Lower lobe of right lung (tissue), 2 donors: ENCODE results near the gene RFC4. TPM values are rescaled to one million over a fixed set of nuclear protein-coding genes. Genes with fewer than 3 reads are reported as not detected.

Source experiments
- ATAC-seq, 2 donors: fragments of 200-7000 bp; cut with Tn5 transposase; one replicate each; pipeline ENCODE4 v1.9.1; 2020 to 2022; ENCODE audit warnings: mild to moderate bottlenecking in 2 of 2, moderate library complexity in 2 of 2
- DNase-seq: peaks from one replicate; pipeline ENCODE4 v3.0.0-alpha.2; 2020
- H3K27ac ChIP-seq: fragments of 200-600 bp; one replicate; pipeline ENCODE4 v1.8.0; 2022
- H3K27me3 ChIP-seq: fragments of 200-600 bp; one replicate; pipeline ENCODE4 v1.8.0; 2022; ENCODE audit warnings: low read depth
- H3K36me3 ChIP-seq: fragments of 200-600 bp; one replicate; pipeline ENCODE4 v1.8.0; 2022; ENCODE audit warnings: mild to moderate bottlenecking
- H3K4me1 ChIP-seq: fragments of 200-600 bp; one replicate; pipeline ENCODE4 v1.8.0; 2022
- H3K4me3 ChIP-seq: fragments of 200-600 bp; one replicate; pipeline ENCODE4 v1.8.0; 2022; ENCODE audit warnings: mild to moderate bottlenecking
- H3K9me3 ChIP-seq: fragments of 200-600 bp; one replicate; pipeline ENCODE4 v1.8.0; 2022
- intact Hi-C: fragments of 100-400 bp; cut with DNase I; formaldehyde crosslinking; loops from one replicate; pipeline ENCODE4 v1.11.0; 2022
- total RNA-seq: library from RNA; stranded (reverse); fragmentation: NEBNext Ultra II Directional; extraction: Animal tissue kit (Norgen Biotek cat#: 25700); gene quantifications from one replicate; pipeline ENCODE4 v1.2.1, GENCODE V29; 2021
- TF ChIP-seq, protein P1 (sequence below): fragments of 200-600 bp; IDR thresholded peaks from one replicate; pipeline ENCODE4 v1.8.0; 2022; ENCODE audit warnings: antibody characterized with exemption, mild to moderate bottlenecking
- donor health status: DM: no; HTN: yes; CAD: no; lungs with severe emphysema.

RFC4 gene
- total RNA-seq, 1 donor from 2014 or later: 8.4 TPM

DNA sequence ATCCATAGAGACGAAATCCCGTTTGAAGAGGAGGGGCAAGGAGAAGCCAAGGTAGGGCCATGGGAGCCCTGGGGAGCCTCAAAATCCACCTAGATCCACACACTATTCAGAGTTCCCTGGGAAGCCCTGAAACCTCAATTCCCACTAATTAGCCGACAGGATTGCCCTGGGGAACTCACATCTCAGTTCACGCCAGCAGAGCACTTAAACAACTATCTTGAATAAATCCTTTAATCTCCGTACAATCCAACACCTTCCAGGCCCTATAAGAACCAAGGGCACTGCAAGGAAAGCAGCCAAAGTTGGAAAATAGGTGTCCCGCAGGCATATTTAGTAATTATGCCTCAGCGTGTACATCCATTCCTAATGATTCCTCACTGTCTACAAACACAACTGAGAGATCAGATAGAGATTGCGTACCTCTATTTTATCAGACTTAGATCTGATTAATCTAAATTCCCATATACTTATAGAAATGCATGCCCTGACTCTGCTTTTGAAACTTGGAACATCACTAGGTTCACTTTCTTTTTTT, 48.5 kb downstream of the RFC4 start:
- no peak overlapping the region for H3K27ac ChIP-seq
- H3K36me3 ChIP-seq: no peaks in the 10 kb centered on the region
- no peaks in the 10 kb centered on the region for H3K4me1 ChIP-seq
- DNase-seq (no peak), ATAC-seq (no peak)
- TF ChIP-seq, protein P1, sequence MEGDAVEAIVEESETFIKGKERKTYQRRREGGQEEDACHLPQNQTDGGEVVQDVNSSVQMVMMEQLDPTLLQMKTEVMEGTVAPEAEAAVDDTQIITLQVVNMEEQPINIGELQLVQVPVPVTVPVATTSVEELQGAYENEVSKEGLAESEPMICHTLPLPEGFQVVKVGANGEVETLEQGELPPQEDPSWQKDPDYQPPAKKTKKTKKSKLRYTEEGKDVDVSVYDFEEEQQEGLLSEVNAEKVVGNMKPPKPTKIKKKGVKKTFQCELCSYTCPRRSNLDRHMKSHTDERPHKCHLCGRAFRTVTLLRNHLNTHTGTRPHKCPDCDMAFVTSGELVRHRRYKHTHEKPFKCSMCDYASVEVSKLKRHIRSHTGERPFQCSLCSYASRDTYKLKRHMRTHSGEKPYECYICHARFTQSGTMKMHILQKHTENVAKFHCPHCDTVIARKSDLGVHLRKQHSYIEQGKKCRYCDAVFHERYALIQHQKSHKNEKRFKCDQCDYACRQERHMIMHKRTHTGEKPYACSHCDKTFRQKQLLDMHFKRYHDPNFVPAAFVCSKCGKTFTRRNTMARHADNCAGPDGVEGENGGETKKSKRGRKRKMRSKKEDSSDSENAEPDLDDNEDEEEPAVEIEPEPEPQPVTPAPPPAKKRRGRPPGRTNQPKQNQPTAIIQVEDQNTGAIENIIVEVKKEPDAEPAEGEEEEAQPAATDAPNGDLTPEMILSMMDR: no peak
- no peaks in the 10 kb centered on the region for H3K9me3 ChIP-seq
- H3K27me3 ChIP-seq: peaks cover 9% of the 10 kb centered on the region
- intact Hi-C loops: no loop called here
- no peak overlapping the region for H3K4me3 ChIP-seq

DNA sequence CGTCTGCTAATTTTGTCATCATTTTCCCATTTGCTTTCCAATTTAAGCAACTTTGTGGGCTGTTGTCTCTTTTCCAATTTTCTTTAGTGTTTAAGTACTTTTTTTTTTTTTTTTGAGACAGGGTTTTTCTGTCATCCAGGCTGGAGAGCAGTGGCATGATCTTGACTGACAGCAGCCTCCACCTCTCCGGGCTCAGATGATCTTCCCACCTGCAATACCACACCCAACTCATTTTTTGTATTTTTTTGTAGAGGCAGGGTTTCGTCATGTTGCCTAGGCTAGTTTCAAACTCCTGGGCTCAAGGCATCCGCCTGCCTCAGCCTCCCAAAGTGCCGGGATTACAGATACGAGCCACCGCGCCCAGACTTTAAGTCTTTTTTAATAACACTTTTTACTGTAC, 49.1 kb downstream of the RFC4 start:
- Histone ChIP-seq H3K9me3 (no peaks in the 10 kb centered on the region), H3K4me1 (no peaks in the 10 kb centered on the region), H3K36me3 (no peaks in the 10 kb centered on the region), H3K27ac (no peak overlapping the region), H3K4me3 (no peak overlapping the region), H3K27me3 (peaks cover 9% of the 10 kb centered on the region)
- DNase-seq (no peak), ATAC-seq (no peak)
- TF ChIP-seq, protein P1: no peak
- intact Hi-C loops: no loop called here

DNA sequence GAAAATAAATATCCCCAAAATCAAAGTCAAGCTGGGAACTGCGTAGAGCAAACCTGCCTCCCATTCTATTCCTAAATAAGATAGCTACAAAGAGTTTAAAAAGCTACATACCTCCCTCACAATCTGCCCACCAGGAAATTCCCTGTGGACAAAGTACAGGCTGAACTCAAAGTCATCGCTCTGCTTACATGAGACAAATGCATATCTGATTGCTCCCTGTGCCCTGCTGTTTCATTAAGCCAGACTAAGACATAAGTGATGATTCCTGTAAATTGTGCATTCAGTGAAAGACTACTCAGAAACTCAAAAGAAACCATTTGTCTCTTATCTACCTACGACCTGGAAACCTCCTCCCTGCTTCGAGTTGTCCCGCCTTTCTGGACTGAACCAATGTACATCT, 51.4 kb downstream of the RFC4 start:
- H3K9me3 ChIP-seq: no peaks in the 10 kb centered on the region
- intact Hi-C loops: no loop called here

DNA sequence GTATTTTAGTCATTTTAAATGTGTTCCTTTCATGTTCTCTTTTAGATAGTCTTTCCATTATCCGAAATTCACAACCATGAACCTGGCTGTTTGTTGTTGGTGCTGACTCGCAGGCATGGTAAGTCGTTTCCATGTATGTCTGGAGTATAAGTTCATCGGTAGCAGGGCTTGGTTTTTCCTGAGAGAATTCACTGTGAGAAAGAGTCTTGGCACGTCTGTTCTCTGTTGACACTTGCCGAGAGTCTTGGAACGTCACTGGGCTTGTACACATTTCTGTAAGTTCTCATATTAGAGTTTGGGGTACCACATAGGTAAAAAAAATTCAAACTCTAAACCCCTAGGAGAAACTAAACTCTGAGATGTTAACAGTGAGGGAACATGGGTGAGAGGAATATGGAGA, 52.3 kb downstream of the RFC4 start:
- Histone ChIP-seq H3K27me3 (peaks cover 8% of the 10 kb centered on the region), H3K27ac (no peak overlapping the region), H3K9me3 (no peaks in the 10 kb centered on the region), H3K4me3 (no peak overlapping the region), H3K4me1 (no peaks in the 10 kb centered on the region), H3K36me3 (no peaks in the 10 kb centered on the region)
- DNase-seq: no peak
- intact Hi-C loops: no loop called here
- ATAC-seq: no peak
- TF ChIP-seq, protein P1: no peak

More for the DNA sequence above, 51.4 kb downstream of the RFC4 start:
- no peaks in the 10 kb centered on the region for H3K4me1 ChIP-seq
- DNase-seq: no peak
- no peak overlapping the region for H3K27ac ChIP-seq
- no peak overlapping the region for H3K4me3 ChIP-seq
- H3K36me3 ChIP-seq: no peaks in the 10 kb centered on the region
- H3K27me3 ChIP-seq: peaks cover 9% of the 10 kb centered on the region
- TF ChIP-seq, protein P1: no peak
- ATAC-seq: no peak

DNA sequence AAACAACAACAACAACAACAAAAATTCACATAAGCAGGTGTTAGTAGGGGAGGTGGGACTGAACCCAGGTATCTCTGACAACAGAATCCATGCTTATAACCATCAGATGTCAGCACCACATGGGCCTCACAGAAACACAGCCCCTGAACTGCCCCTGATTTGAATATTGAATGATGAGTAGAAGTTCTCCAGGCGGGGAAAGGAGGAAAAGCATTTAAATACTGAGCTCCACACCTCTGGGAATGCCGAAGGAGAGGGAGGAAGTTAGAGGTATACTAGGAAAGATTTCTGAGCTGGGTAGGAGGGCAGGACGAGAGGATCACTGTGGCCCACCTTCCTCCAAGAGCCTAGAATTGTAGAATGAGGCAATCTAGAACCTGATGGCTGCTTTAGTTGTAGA, 54.8 kb downstream of the RFC4 start:
- ATAC-seq (no peak), DNase-seq (no peak)
- TF ChIP-seq, protein P1: no peak
- no peak overlapping the region for H3K27ac ChIP-seq
- no peaks in the 10 kb centered on the region for H3K36me3 ChIP-seq
- no peak overlapping the region for H3K4me3 ChIP-seq
- no peaks in the 10 kb centered on the region for H3K27me3 ChIP-seq
- no peaks in the 10 kb centered on the region for H3K4me1 ChIP-seq
- H3K9me3 ChIP-seq: no peaks in the 10 kb centered on the region
- intact Hi-C loops: no loop called here

DNA sequence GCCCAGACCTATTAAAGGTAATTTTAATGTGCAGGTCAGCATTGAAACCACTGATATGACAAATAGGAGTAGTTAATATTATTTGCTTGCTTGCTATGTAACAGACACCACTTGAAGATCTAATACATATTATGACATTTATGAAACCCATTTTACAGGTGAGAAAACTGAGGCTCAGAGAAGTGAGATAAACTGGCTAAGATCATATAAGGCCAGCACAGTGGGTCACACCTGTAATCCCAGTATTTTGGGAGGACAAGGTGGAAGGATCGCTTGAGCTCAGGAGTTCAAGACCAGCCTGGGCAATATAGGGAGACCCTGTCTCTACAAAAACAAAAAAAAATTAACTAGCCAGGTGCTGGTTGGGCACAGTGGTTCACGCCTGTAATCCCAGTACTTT, 56.0 kb downstream of the RFC4 start:
- intact Hi-C loops: no loop called here
- ATAC-seq (no peak), DNase-seq (no peak)
- no peaks in the 10 kb centered on the region for H3K4me1 ChIP-seq
- H3K27me3 ChIP-seq: no peaks in the 10 kb centered on the region
- no peaks in the 10 kb centered on the region for H3K36me3 ChIP-seq
- TF ChIP-seq, protein P1: no peak
- no peak overlapping the region for H3K27ac ChIP-seq
- H3K4me3 ChIP-seq: no peak overlapping the region
- no peaks in the 10 kb centered on the region for H3K9me3 ChIP-seq
